Measurements from ENCODE around the gene ATP11A. TPM values are rescaled to one million over a fixed set of nuclear protein-coding genes. Genes with fewer than 3 reads are reported as not detected.
A peak's percentile ranks its signal among the peaks of the same experiment; 100 is the strongest.

Gene ATP11A
- total and polyA plus RNA-seq, 8 donors: 9.3 to 51.0 (median 30.5) TPM

GRCh38 chr13:112716461-112716820 is 26.6 kb downstream of the ATP11A start:
- intact Hi-C loops (cut with DNase I): no loop called here
- H3K9me3 ChIP-seq: no peaks in the 10 kb centered on the region
- H3K4me1 ChIP-seq: peaks cover 5 to 8% (median 6%) of the 10 kb centered on the region in 3 donors
- WGBS, 2 donors: 97 to 99% methylated on average over 13 of the region's 13 CpGs
- no peaks in the 10 kb centered on the region for H3K36me3 ChIP-seq
- H3K27me3 ChIP-seq: no peaks in the 10 kb centered on the region
- H3K4me3 ChIP-seq: no peak overlapping the region
- ATAC-seq (no peak), FAIRE-seq (no peak), DNase-seq (no peak)
- TF ChIP-seq CTCF (IDR thresholded peaks at IDR 0.05): no peak
- no peak overlapping the region for H3K27ac ChIP-seq

GRCh38 chr13:112716841-112717520 is 27.1 kb downstream of the ATP11A start:
- no peaks in the 10 kb centered on the region for H3K36me3 ChIP-seq
- intact Hi-C loops (cut with DNase I): no loop called here
- H3K9me3 ChIP-seq: no peaks in the 10 kb centered on the region
- FAIRE-seq: no peak
- H3K4me3 ChIP-seq: no peak overlapping the region
- H3K27ac ChIP-seq: no peak overlapping the region
- H3K27me3 ChIP-seq: no peaks in the 10 kb centered on the region
- DNase-seq: no peak
- H3K4me1 ChIP-seq: peaks cover under 1 to 7% (median 3%) of the 10 kb centered on the region in 3 donors
- ATAC-seq: no peak
- no peak for TF ChIP-seq CTCF (IDR thresholded peaks at IDR 0.05)
- WGBS, 2 donors: 87% methylated on average over 14 of the region's 14 CpGs

- H3K9me3 ChIP-seq: no peaks in the 10 kb centered on the region
- H3K4me3 ChIP-seq: no peak overlapping the region
- 96% methylated on average over 9 of the region's 9 CpGs for whole genome bisulfite sequencing, 2 donors
- FAIRE-seq (no peak), ATAC-seq (no peak), DNase-seq (no peak)
- H3K27me3 ChIP-seq: no peaks in the 10 kb centered on the region
- no peaks in the 10 kb centered on the region for H3K36me3 ChIP-seq
- no peak overlapping the region for H3K27ac ChIP-seq
- no peak for TF ChIP-seq CTCF (IDR thresholded peaks at IDR 0.05)
- intact Hi-C loops (cut with DNase I): no loop called here
- peaks cover 0 to 10% (median 8%) of the 10 kb centered on the region in 3 donors for H3K4me1 ChIP-seq
Observed at GRCh38 chr13:112718318-112718717, 28.5 kb downstream of the ATP11A start.

GRCh38 chr13:112719016-112719415 is 29.2 kb downstream of the ATP11A start:
- peaks cover 0 to 10% (median 8%) of the 10 kb centered on the region in 3 donors for H3K4me1 ChIP-seq
- intact Hi-C loops (cut with DNase I): no loop called here
- no peak for TF ChIP-seq CTCF (IDR thresholded peaks at IDR 0.05)
- no peak for DNase-seq
- ATAC-seq: no peak
- H3K36me3 ChIP-seq: no peaks in the 10 kb centered on the region
- H3K27me3 ChIP-seq: no peaks in the 10 kb centered on the region
- no peak for FAIRE-seq
- H3K9me3 ChIP-seq: no peaks in the 10 kb centered on the region
- WGBS, 2 donors: 81 to 84% methylated on average over 11 of the region's 11 CpGs
- no peak overlapping the region for H3K4me3 ChIP-seq
- no peak overlapping the region for H3K27ac ChIP-seq

GRCh38 chr13:112719556-112719955 is 29.7 kb downstream of the ATP11A start:
- 78 to 84% methylated on average over 2 of the region's 2 CpGs for whole genome bisulfite sequencing, 2 donors
- H3K4me3 ChIP-seq: no peak overlapping the region
- peak overlapping the region in 1 of 4 donors; percentile 80 for H3K27ac ChIP-seq
- ATAC-seq (no peak), DNase-seq (no peak), FAIRE-seq (no peak)
- H3K27me3 ChIP-seq: no peaks in the 10 kb centered on the region
- intact Hi-C loops (cut with DNase I): no loop called here
- no peaks in the 10 kb centered on the region for H3K9me3 ChIP-seq
- peaks cover 0 to 10% (median 8%) of the 10 kb centered on the region in 3 donors for H3K4me1 ChIP-seq
- no peak for TF ChIP-seq CTCF (IDR thresholded peaks at IDR 0.05)
- no peaks in the 10 kb centered on the region for H3K36me3 ChIP-seq

Measured in pancreas (tissue), 10 donors.